Neural cell (in vitro differentiated cells): Measurements from ENCODE around the gene MS4A18. TPM values are rescaled to one million over a fixed set of nuclear protein-coding genes. Genes with fewer than 3 reads are reported as not detected.
A peak's percentile ranks its signal among the peaks of the same experiment; 100 is the strongest.

Source experiments
- H2AFZ ChIP-seq: fragments of 200-600, 300-800 bp; sonication (generic), shearing (Covaris generic); 2 replicates; pipeline ENCODE4 v1.6.0; 2014; ENCODE audit warnings: low read depth, mild to moderate bottlenecking, antibody characterized with exemption, low read length, moderate library complexity
- H3F3A ChIP-seq: fragments of 200-600 bp; shearing (Covaris generic); 2 replicates; pipeline ENCODE4 v1.6.1; 2016; ENCODE audit warnings: mild to moderate bottlenecking, moderate library complexity, mixed read lengths, antibody characterized with exemption, low read length; ENCODE audit not compliant: insufficient read depth, poor library complexity, severe bottlenecking
- H3K27ac ChIP-seq: fragments of 200-600, 300-800 bp; sonication (generic), shearing (Covaris generic); 2 replicates; pipeline ENCODE4 v1.5.1; 2014; ENCODE audit warnings: mild to moderate bottlenecking, low read length, moderate library complexity
- H3K27me3 ChIP-seq: fragments of 300-800, 200-600 bp; sonication (generic), shearing (Covaris generic); 2 replicates; pipeline ENCODE4 v1.6.0; 2014; ENCODE audit warnings: mild to moderate bottlenecking, low read depth, low read length, moderate library complexity; ENCODE audit not compliant: insufficient read depth
- H3K36me3 ChIP-seq: fragments of 300-800, 200-600 bp; sonication (generic), shearing (Covaris generic); 2 replicates; pipeline ENCODE4 v1.5.1; 2014; ENCODE audit warnings: mild to moderate bottlenecking, antibody characterized with exemption, low read length, moderate library complexity; ENCODE audit not compliant: insufficient read depth
- H3K4me2 ChIP-seq: fragments of 300-800, 200-600 bp; sonication (generic), shearing (Covaris generic); 2 replicates; pipeline ENCODE4 v1.6.0; 2014; ENCODE audit warnings: mild to moderate bottlenecking, low read length
- H3K4me3 ChIP-seq: fragments of 300-800, 200-600 bp; sonication (generic), shearing (Covaris generic); 2 replicates; pipeline ENCODE4 v1.5.1; 2014; ENCODE audit warnings: mild to moderate bottlenecking, low read length, moderate library complexity
- H3K79me2 ChIP-seq: fragments of 200-600 bp; shearing (Covaris generic); replicated peaks from 2 replicates; pipeline ENCODE4 v1.6.0; 2014; ENCODE audit warnings: mild to moderate bottlenecking, low read length, moderate library complexity; ENCODE audit not compliant: insufficient read depth
- H3K9ac ChIP-seq: fragments of 300-800, 200-600 bp; sonication (generic), shearing (Covaris generic); 2 replicates; pipeline ENCODE4 v1.6.1; 2016; ENCODE audit warnings: mild to moderate bottlenecking, low read length, mixed read lengths
- H3K9me2 ChIP-seq: fragments of 200-600 bp; shearing (Covaris generic); 2 replicates; pipeline ENCODE4 v1.6.1; 2016; ENCODE audit warnings: mild to moderate bottlenecking, low read length, mixed read lengths; ENCODE audit not compliant: insufficient read depth
- H3K9me3 ChIP-seq: fragments of 200-600, 300-800 bp; sonication (generic), shearing (Covaris generic); 2 replicates; pipeline ENCODE4 v1.6.1; 2016; ENCODE audit warnings: mild to moderate bottlenecking, mixed run types, low read length, moderate library complexity, mixed read lengths
- H4K20me1 ChIP-seq: fragments of 200-600 bp; shearing (Covaris generic); 2 replicates; pipeline ENCODE4 v1.6.1; 2016; ENCODE audit warnings: mild to moderate bottlenecking, mixed run types; ENCODE audit not compliant: insufficient read depth
- EP300 ChIP-seq: fragments of 450-650 bp; conservative IDR thresholded peaks from 2 replicates; pipeline ENCODE4 v1.6.1; 2014; ENCODE audit warnings: antibody characterized with exemption, mild to moderate bottlenecking, moderate library complexity; ENCODE audit not compliant: poor library complexity, severe bottlenecking
- EZH2 ChIP-seq: fragments of 200-600, 300-800 bp; shearing (Covaris generic), sonication (generic); IDR thresholded peaks from 2 replicates; pipeline ENCODE4 v1.6.1; 2014; ENCODE audit warnings: antibody characterized with exemption, low read length, borderline replicate concordance, mild to moderate bottlenecking; ENCODE audit not compliant: insufficient read depth, poor library complexity, severe bottlenecking
- MXI1 ChIP-seq: fragments of 450-650 bp; conservative IDR thresholded peaks from 2 replicates; pipeline ENCODE4 v1.6.1; 2014; ENCODE audit warnings: antibody characterized with exemption, mild to moderate bottlenecking; ENCODE audit not compliant: poor library complexity, severe bottlenecking
- POLR2AphosphoS5 ChIP-seq: IDR thresholded peaks from 2 replicates; pipeline ENCODE4 v1.6.1; 2012
- RAD21 ChIP-seq: fragments of 450-650 bp; conservative IDR thresholded peaks from 2 replicates; pipeline ENCODE4 v1.6.1; 2014; ENCODE audit warnings: antibody characterized with exemption, mild to moderate bottlenecking, moderate library complexity
- SMC3 ChIP-seq: fragments of 450-650 bp; conservative IDR thresholded peaks from 2 replicates; pipeline ENCODE4 v1.6.1; 2014; ENCODE audit warnings: antibody characterized with exemption, mild to moderate bottlenecking, moderate library complexity; ENCODE audit not compliant: poor library complexity
- TAF1 ChIP-seq: IDR thresholded peaks from 2 replicates; pipeline ENCODE4 v1.6.1; 2012; ENCODE audit warnings: low read depth
- polyA plus RNA-seq: library from polyadenylated mRNA; depleted of rRNA; stranded (reverse); fragments of >200 nt; gene quantifications from 2 replicates; pipeline ENCODE4 v1.2.3, GENCODE V29; 2014
- TF ChIP-seq, protein P1 (sequence below): IDR thresholded peaks from 2 replicates; pipeline ENCODE4 v1.6.1; 2012; ENCODE audit warnings: borderline replicate concordance
- TF ChIP-seq, protein P2 (sequence below): fragments of 450-650 bp; IDR thresholded peaks from 2 replicates; pipeline ENCODE4 v1.5.1; 2014; ENCODE audit warnings: antibody characterized with exemption, mild to moderate bottlenecking, moderate library complexity; ENCODE audit not compliant: poor library complexity, severe bottlenecking

The MS4A18 gene
- polyA plus RNA-seq, 1 donor from 2014 or later: not detected

DNA sequence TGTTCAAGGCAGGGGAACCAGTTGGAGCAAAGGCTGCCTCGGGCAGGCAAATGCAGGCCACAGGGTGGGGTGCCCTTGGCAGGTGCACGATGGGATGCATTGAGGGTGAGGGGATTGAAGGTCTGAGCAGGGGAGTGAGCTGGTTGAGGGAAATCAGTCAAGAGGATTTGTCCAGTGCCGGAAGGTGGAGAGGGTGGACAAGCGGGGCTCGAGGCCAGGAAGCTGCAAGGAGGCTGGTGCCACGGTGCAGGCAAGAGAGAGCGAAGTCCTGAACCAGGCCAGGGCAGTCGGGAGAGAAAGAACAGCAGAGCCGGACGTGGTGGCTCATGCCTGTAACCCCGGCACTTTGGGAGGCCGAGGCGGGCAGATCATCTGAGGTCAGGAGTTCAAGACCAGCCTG lies 50.2 kb downstream of the MS4A18 start (continued):
- TF ChIP-seq, protein P1, sequence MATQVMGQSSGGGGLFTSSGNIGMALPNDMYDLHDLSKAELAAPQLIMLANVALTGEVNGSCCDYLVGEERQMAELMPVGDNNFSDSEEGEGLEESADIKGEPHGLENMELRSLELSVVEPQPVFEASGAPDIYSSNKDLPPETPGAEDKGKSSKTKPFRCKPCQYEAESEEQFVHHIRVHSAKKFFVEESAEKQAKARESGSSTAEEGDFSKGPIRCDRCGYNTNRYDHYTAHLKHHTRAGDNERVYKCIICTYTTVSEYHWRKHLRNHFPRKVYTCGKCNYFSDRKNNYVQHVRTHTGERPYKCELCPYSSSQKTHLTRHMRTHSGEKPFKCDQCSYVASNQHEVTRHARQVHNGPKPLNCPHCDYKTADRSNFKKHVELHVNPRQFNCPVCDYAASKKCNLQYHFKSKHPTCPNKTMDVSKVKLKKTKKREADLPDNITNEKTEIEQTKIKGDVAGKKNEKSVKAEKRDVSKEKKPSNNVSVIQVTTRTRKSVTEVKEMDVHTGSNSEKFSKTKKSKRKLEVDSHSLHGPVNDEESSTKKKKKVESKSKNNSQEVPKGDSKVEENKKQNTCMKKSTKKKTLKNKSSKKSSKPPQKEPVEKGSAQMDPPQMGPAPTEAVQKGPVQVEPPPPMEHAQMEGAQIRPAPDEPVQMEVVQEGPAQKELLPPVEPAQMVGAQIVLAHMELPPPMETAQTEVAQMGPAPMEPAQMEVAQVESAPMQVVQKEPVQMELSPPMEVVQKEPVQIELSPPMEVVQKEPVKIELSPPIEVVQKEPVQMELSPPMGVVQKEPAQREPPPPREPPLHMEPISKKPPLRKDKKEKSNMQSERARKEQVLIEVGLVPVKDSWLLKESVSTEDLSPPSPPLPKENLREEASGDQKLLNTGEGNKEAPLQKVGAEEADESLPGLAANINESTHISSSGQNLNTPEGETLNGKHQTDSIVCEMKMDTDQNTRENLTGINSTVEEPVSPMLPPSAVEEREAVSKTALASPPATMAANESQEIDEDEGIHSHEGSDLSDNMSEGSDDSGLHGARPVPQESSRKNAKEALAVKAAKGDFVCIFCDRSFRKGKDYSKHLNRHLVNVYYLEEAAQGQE: no peak
- TF ChIP-seq MXI1: no peak

DNA sequence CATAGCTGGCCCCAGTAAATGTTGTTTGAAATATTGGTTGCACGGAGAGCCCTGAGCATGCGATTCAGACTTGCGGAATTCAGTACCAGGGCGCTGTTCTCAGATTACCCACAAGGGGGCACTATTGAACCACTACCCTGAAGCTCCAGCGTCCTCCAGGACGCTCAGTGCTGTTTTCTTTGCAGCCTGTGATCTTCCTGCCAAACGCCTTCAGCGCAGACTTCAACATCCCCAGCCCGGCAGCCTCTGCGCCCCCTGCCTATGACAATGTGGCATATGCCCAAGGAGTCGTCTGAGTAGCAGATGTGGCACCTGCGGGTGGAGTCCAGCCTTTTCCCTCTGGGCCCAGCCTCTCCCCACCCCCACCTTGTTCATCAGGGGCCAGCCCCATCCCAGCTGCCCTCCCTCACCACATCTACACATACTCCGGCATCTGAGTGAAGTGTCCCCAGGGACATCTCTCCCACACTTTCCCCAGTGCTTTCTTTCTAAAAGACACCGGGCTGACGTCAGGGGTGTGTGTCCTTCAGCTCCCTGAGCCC lies 51.0 kb downstream of the MS4A18 start:
- Histone ChIP-seq H3K27me3 (no peaks in the 10 kb centered on the region), H3K9ac (peak overlapping the region; percentile 42), H3F3A (no peaks in the 10 kb centered on the region), H3K36me3 (no peaks in the 10 kb centered on the region), H3K4me2 (no peak overlapping the region), H3K27ac (peak overlapping the region; percentile 52), H4K20me1 (no peaks in the 10 kb centered on the region), H3K79me2 (no peaks in the 10 kb centered on the region), H3K4me3 (no peak overlapping the region), H3K9me3 (no peaks in the 10 kb centered on the region), H3K9me2 (no peaks in the 10 kb centered on the region), H2AFZ (no peak overlapping the region)
- TF ChIP-seq, protein P2, sequence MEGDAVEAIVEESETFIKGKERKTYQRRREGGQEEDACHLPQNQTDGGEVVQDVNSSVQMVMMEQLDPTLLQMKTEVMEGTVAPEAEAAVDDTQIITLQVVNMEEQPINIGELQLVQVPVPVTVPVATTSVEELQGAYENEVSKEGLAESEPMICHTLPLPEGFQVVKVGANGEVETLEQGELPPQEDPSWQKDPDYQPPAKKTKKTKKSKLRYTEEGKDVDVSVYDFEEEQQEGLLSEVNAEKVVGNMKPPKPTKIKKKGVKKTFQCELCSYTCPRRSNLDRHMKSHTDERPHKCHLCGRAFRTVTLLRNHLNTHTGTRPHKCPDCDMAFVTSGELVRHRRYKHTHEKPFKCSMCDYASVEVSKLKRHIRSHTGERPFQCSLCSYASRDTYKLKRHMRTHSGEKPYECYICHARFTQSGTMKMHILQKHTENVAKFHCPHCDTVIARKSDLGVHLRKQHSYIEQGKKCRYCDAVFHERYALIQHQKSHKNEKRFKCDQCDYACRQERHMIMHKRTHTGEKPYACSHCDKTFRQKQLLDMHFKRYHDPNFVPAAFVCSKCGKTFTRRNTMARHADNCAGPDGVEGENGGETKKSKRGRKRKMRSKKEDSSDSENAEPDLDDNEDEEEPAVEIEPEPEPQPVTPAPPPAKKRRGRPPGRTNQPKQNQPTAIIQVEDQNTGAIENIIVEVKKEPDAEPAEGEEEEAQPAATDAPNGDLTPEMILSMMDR: peak; percentile 99
- TF ChIP-seq RAD21: peak; percentile 98
- TF ChIP-seq EZH2: no peak
- peak; percentile 41 for TF ChIP-seq POLR2AphosphoS5
- peak; percentile 26 for TF ChIP-seq EP300
- TF ChIP-seq TAF1: no peak
- TF ChIP-seq MXI1: no peak
- peak; percentile 97 for TF ChIP-seq SMC3
- TF ChIP-seq, protein P1: no peak
